Memory B cell (primary cell): Measurements from ENCODE around the gene MRPS18A.
"Not testable (repeated sequence)": the region's sequence is repeated elsewhere in the genome, so short reads cannot be mapped to it uniquely, and the experiment has no call there.

Source experiments
- ATAC-seq: fragments of 150-1000 bp; cut with Tn5 transposase; 2 replicates; pipeline ENCODE4 v1.10.0; 2021; ENCODE audit warnings: low read depth, mild to moderate bottlenecking, moderate library complexity
- DNase-seq, 2 donors: peaks; one replicate each; pipeline ENCODE4 v3.0.0; 2022; ENCODE audit warnings: low spot score in 2 of 2
- H3K27ac Mint-ChIP-seq: one replicate; pipeline ENCODE4 v1.8.0; 2022; ENCODE audit warnings: mild to moderate bottlenecking, moderate library complexity, mixed read lengths
- H3K27me3 Mint-ChIP-seq: one replicate; pipeline ENCODE4 v1.8.0; 2022; ENCODE audit warnings: mixed read lengths
- H3K36me3 Mint-ChIP-seq: one replicate; pipeline ENCODE4 v1.8.0; 2022; ENCODE audit warnings: mild to moderate bottlenecking, mixed read lengths
- H3K4me1 Mint-ChIP-seq: one replicate; pipeline ENCODE4 v1.8.0; 2022; ENCODE audit warnings: mixed read lengths
- H3K4me3 Mint-ChIP-seq: one replicate; pipeline ENCODE4 v1.8.0; 2022; ENCODE audit warnings: mild to moderate bottlenecking, moderate library complexity, mixed read lengths
- H3K9me3 Mint-ChIP-seq: one replicate; pipeline ENCODE4 v1.8.0; 2022; ENCODE audit warnings: mixed read lengths

Gene MRPS18A

GRCh38 chr6:43634702-43635303, 52.8 kb downstream of the MRPS18A start:
- Mint-ChIP-seq H3K4me1 (peaks cover 31% of the 10 kb centered on the region), H3K9me3 (no peaks in the 10 kb centered on the region), H3K27ac (peak overlapping the region; percentile 96), H3K27me3 (no peaks in the 10 kb centered on the region), H3K36me3 (peaks cover 3% of the 10 kb centered on the region), H3K4me3 (peak overlapping the region; percentile 95)
- DNase-seq (no peak), ATAC-seq (no peak)

GRCh38 chr6:43633002-43633401, 54.6 kb downstream of the MRPS18A start:
- H3K4me1 Mint-ChIP-seq: peaks cover 31% of the 10 kb centered on the region
- not testable (repeated sequence) for H3K27me3 Mint-ChIP-seq, H3K9me3 Mint-ChIP-seq, DNase-seq, ATAC-seq, H3K36me3 Mint-ChIP-seq, H3K27ac Mint-ChIP-seq, H3K4me3 Mint-ChIP-seq

DNA sequence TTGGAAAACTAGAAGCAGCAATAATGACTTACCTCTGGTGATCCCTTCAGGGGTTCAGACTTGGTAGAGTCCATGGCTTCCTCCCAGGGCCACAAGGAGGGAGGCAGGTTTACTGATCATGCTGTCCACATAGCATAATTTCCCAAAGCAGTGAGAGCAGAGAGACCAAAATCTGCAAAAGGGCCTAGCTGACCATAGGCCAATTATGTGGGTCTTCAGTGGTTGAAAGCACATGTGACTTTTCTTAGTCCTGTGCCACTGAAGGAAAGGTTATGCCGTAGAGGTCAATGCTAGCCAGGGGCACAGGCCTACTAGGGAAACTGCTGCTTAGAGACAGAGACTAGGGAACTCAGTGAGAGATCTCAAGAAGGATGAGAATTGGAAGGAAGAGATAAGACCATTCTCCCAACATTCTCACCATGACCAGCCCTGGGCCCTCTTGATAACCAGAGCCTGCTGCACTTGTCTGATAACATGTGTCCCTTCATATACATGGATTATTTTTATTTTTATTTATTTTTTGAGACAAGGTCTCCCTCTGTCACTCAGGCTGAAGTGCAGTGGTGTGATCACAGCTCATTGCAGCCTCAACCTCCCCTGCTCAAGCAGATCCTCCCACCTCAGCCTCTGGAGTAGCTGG, 56.5 kb downstream of the MRPS18A start:
- H3K4me1 Mint-ChIP-seq: peaks cover 40% of the 10 kb centered on the region
- H3K27me3 Mint-ChIP-seq: no peaks in the 10 kb centered on the region
- H3K9me3 Mint-ChIP-seq: no peaks in the 10 kb centered on the region
- H3K36me3 Mint-ChIP-seq: peaks cover 5% of the 10 kb centered on the region
- H3K4me3 Mint-ChIP-seq: peak overlapping the region; percentile 52
- peak overlapping the region; percentile 91 for H3K27ac Mint-ChIP-seq
- DNase-seq: no peak
- no peak for ATAC-seq

- Mint-ChIP-seq H3K4me3 (peak overlapping the region; percentile 96), H3K9me3 (no peaks in the 10 kb centered on the region), H3K27me3 (no peaks in the 10 kb centered on the region), H3K4me1 (peaks cover 36% of the 10 kb centered on the region), H3K27ac (peak overlapping the region; percentile 91), H3K36me3 (peaks cover 7% of the 10 kb centered on the region)
- ATAC-seq: peak; percentile 71
- DNase-seq: peak; percentile 77 to 90
Observed at GRCh38 chr6:43629505-43630300, 57.9 kb downstream of the MRPS18A start.

DNA sequence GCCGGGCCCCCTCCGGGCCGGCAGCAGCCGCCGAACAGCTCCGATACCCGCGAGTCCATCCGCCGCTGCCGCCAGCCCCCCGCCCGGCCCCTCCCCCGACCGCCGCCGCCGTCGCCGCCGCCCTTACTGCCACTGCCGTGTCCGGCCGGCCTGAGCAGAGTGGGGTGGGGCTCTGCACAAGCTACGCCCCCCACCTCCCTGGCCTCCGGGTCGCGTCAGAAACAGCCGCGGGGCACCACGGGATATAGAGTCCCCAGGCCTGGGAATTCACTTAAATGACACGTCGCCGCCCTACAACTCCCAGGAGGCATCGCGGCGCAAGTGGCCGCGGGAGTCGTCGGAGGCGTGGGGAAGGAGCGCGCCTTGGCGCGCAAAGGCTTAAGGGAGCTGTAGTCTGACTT, 58.5 kb downstream of the MRPS18A start, which contains the start of gene GTPBP2:
TSS of gene GTPBP2 (minus strand) at position 161 of the 401 bp plus-strand sequence. CDS start at position 59, 102 bp downstream.
- H3K36me3 Mint-ChIP-seq: peaks cover 10% of the 10 kb centered on the region
- peaks cover 36% of the 10 kb centered on the region for H3K4me1 Mint-ChIP-seq
- DNase-seq (peak; percentile 87 to 92), ATAC-seq (peak; percentile 80)
- H3K4me3 Mint-ChIP-seq: peak within 1 kb of the TSS; percentile 96
- H3K9me3 Mint-ChIP-seq: no peaks in the 10 kb centered on the region
- no peaks in the 10 kb centered on the region for H3K27me3 Mint-ChIP-seq
- peak within 1 kb of the TSS; percentile 91 for H3K27ac Mint-ChIP-seq

GRCh38 chr6:43628393-43629103, 59.0 kb downstream of the MRPS18A start:
- peaks cover 34% of the 10 kb centered on the region for H3K4me1 Mint-ChIP-seq
- H3K4me3 Mint-ChIP-seq: peak overlapping the region; percentile 96
- DNase-seq (peak in 1 of 2 donors; percentile 51), ATAC-seq (no peak)
- peaks cover 12% of the 10 kb centered on the region for H3K36me3 Mint-ChIP-seq
- H3K27me3 Mint-ChIP-seq: no peaks in the 10 kb centered on the region
- H3K27ac Mint-ChIP-seq: peak overlapping the region; percentile 91
- no peaks in the 10 kb centered on the region for H3K9me3 Mint-ChIP-seq

GRCh38 chr6:43627008-43627825, 60.4 kb downstream of the MRPS18A start:
- Mint-ChIP-seq H3K4me3 (peak overlapping the region; percentile 18), H3K27ac (peak overlapping the region; percentile 79), H3K4me1 (peaks cover 34% of the 10 kb centered on the region), H3K9me3 (no peaks in the 10 kb centered on the region), H3K27me3 (no peaks in the 10 kb centered on the region), H3K36me3 (peaks cover 21% of the 10 kb centered on the region)
- ATAC-seq (no peak), DNase-seq (no peak)

GRCh38 chr6:43625393-43625992, 62.1 kb downstream of the MRPS18A start:
- Mint-ChIP-seq H3K36me3 (peaks cover 32% of the 10 kb centered on the region), H3K9me3 (no peaks in the 10 kb centered on the region), H3K4me3 (no peak overlapping the region), H3K27ac (no peak overlapping the region), H3K27me3 (no peaks in the 10 kb centered on the region), H3K4me1 (peaks cover 33% of the 10 kb centered on the region)
- ATAC-seq (no peak), DNase-seq (no peak)

DNA sequence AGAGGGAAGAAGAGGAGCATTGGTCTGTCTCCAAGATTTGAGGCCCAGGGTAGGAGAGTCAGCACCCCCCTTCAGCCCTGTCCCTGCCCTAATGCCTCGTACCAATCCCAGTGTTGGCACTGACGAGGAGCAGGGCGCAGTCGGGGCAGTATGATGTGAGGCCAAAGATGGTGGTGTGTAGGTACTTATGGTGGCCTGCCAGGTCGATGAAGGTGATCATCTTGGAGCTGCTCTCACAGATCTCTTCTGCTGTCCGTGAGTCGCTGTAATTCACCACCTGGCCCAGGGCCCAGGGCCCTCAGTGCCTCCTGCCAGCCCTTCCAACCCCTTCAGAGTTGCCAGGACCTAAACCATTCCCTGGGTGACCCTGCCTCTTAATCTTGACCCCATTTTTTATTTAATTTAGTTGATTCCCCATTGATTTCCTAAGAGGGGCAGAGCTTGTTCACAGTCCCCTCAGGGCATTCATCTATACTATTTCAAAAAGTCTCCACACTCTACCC, 62.8 kb downstream of the MRPS18A start:
- no peak overlapping the region for H3K4me3 Mint-ChIP-seq
- no peak for ATAC-seq
- peaks cover 33% of the 10 kb centered on the region for H3K36me3 Mint-ChIP-seq
- H3K4me1 Mint-ChIP-seq: peaks cover 29% of the 10 kb centered on the region
- H3K27me3 Mint-ChIP-seq: no peaks in the 10 kb centered on the region
- H3K27ac Mint-ChIP-seq: no peak overlapping the region
- no peak for DNase-seq
- no peaks in the 10 kb centered on the region for H3K9me3 Mint-ChIP-seq

DNA sequence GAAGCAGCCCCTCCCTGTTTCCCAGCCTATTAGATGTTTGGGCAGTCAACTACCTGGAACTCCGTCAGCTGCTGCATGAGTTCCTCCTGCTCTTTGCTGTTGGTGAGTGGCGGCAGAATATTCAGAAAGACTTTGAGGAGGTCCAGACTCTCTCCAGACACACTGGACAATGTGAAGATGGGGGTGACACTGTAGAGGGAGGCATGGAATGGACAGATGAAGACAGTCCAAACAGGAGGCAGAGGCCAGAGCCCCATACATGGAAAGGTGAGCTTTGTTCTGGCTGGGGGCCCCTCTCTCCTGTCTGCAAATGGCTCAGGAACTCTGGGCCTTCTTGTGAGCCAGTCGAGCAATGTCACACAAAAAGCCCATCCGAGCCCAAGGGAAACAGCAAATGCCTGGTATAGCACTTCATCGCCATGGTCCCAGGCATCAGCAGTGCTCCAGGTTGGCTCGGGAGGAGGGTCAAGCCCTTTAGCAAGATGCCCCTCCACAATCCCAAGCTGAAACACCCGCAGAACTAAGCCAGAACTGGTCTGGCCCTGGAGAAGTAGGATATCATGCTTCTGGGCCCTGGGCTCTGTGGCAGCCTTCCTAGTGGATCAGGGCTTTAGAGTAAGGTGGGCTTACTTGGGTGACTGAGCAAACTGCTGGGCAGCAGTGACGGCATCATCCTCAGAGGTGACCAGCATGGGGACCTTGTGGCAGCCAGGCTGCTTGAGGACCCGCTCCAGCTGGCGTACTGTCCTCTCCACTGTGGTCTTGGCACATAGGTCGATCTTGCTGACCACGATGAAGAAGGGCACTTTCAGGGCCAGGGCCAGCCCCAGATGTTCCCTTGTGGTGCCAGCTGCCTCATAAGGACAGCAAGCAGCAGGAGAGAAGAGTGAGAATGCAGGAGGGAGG, 63.5 kb downstream of the MRPS18A start:
- ATAC-seq: no peak
- Mint-ChIP-seq H3K27ac (no peak overlapping the region), H3K36me3 (peaks cover 33% of the 10 kb centered on the region)

GRCh38 chr6:43622541-43622940, 65.0 kb downstream of the MRPS18A start:
- ATAC-seq: no peak
- peak overlapping the region; percentile 60 for H3K27ac Mint-ChIP-seq
- no peak for DNase-seq
- H3K27me3 Mint-ChIP-seq: no peaks in the 10 kb centered on the region
- H3K9me3 Mint-ChIP-seq: no peaks in the 10 kb centered on the region
- H3K4me3 Mint-ChIP-seq: no peak overlapping the region
- H3K36me3 Mint-ChIP-seq: peaks cover 33% of the 10 kb centered on the region
- H3K4me1 Mint-ChIP-seq: peaks cover 20% of the 10 kb centered on the region

More for the DNA sequence above, 63.5 kb downstream of the MRPS18A start:
- DNase-seq: no peak
- Mint-ChIP-seq H3K27me3 (no peaks in the 10 kb centered on the region), H3K9me3 (no peaks in the 10 kb centered on the region), H3K4me3 (no peak overlapping the region), H3K4me1 (peaks cover 27% of the 10 kb centered on the region)

DNA sequence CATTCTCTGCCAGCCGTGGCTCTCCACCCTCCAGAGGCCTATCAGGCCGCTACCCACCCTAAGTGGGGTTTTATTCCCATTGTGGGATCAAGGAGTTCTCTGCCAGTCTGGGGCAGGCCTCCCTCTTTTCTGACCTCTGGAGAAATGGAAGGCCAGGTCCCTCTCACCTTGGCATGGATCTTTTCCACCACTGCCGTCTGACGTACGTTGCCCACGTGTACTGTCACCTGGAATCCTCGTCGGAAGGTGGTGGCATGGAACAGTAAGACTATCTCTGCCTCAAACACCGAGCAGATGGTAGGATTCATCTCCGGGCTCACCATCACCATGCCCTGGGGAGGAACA, 65.8 kb downstream of the MRPS18A start:
- Mint-ChIP-seq H3K4me1 (peaks cover 13% of the 10 kb centered on the region), H3K9me3 (no peaks in the 10 kb centered on the region), H3K27ac (no peak overlapping the region), H3K4me3 (no peak overlapping the region), H3K27me3 (no peaks in the 10 kb centered on the region), H3K36me3 (peaks cover 33% of the 10 kb centered on the region)
- no peak for DNase-seq
- ATAC-seq: no peak
